ENCODE measurements around the gene MAGEB4.

GRCh38 chrX:30215357-30215843, 26.4 kb upstream of the MAGEB4 start, which contains the start of gene MAGEB2:
- no peak for TF ChIP-seq POLR2A (IDR thresholded peaks at IDR 0.05)
- TF ChIP-seq, protein P1, sequence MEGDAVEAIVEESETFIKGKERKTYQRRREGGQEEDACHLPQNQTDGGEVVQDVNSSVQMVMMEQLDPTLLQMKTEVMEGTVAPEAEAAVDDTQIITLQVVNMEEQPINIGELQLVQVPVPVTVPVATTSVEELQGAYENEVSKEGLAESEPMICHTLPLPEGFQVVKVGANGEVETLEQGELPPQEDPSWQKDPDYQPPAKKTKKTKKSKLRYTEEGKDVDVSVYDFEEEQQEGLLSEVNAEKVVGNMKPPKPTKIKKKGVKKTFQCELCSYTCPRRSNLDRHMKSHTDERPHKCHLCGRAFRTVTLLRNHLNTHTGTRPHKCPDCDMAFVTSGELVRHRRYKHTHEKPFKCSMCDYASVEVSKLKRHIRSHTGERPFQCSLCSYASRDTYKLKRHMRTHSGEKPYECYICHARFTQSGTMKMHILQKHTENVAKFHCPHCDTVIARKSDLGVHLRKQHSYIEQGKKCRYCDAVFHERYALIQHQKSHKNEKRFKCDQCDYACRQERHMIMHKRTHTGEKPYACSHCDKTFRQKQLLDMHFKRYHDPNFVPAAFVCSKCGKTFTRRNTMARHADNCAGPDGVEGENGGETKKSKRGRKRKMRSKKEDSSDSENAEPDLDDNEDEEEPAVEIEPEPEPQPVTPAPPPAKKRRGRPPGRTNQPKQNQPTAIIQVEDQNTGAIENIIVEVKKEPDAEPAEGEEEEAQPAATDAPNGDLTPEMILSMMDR (IDR thresholded peaks at IDR 0.05): no peak
